ENCODE data around the gene TBX4. TPM values are rescaled to one million over a fixed set of nuclear protein-coding genes. Genes with fewer than 3 reads are reported as not detected.

Gene TBX4
- total RNA-seq, 1 donor from 2014 or later: not detected

- no peaks in the 10 kb centered on the region for H3K9me3 Mint-ChIP-seq (ENCODE audit: low read depth)
- peak overlapping the region; percentile 50 for H3K4me3 Mint-ChIP-seq (ENCODE audit: unreplicated experiment)
- H3K4me1 Mint-ChIP-seq (ENCODE audit: low read depth): peaks cover 20% of the 10 kb centered on the region
- peaks cover 61% of the 10 kb centered on the region for H3K27me3 Mint-ChIP-seq (ENCODE audit: low read depth)
- no peak for DNase-seq (ENCODE audit: low spot score)
- TF ChIP-seq CTCF (IDR thresholded peaks at IDR 0.05): no peak
- peaks cover 11% of the 10 kb centered on the region for H3K36me3 Mint-ChIP-seq (ENCODE audit: low read depth)
- H3K27ac Mint-ChIP-seq (ENCODE audit: unreplicated experiment): no peak overlapping the region
Measured at GRCh38 chr17:61453566-61454380, 1.6 kb downstream of the TBX4 start.

GRCh38 chr17:61454381-61455323 lies 2.4 kb downstream of the TBX4 start:
- Mint-ChIP-seq H3K27ac (ENCODE audit: unreplicated experiment) (no peak overlapping the region), H3K36me3 (ENCODE audit: low read depth) (peaks cover 12% of the 10 kb centered on the region), H3K9me3 (ENCODE audit: low read depth) (no peaks in the 10 kb centered on the region), H3K27me3 (ENCODE audit: low read depth) (peaks cover 70% of the 10 kb centered on the region), H3K4me3 (ENCODE audit: unreplicated experiment) (peak overlapping the region; percentile 50), H3K4me1 (ENCODE audit: low read depth) (peaks cover 20% of the 10 kb centered on the region)
- TF ChIP-seq CTCF (IDR thresholded peaks at IDR 0.05): no peak
- no peak for DNase-seq (ENCODE audit: low spot score)

DNA sequence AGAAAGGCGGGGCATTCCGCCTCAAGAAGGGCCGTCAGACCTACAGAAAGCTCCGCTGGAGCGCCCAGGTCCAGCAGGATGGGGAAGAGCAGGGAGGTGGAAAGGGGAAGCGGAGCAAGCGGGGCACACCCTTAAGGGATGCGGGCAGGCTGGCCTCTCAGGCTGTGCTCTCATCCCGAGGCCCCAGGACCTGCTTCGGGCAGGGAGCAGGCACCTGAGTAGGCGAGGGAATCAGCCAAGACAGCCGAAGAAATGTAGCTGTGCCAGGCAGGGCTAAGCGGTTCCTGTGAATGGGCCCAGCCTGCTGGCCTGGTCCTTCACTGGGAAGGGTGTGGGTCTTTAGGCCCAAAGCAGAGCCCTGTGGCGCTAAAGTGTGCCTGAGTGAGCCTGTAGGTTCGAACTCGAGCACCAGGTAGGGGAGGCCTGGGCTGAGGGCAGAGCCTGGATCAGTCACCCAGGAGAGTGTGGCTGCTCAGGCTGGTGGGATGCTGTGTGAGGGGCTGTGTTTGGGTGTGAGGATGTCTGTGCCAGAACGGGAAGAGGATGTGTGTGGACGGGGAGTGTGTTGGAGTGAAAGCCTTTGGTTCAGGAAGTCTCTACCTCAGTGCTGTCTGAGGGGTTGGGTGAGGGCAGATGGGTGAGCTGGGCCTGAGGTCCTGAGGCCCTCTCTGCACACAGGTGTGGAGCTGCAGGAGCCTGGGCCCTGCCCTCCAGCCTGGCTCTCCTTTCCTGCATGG lies 3.3 kb downstream of the TBX4 start:
- no peak for TF ChIP-seq CTCF (IDR thresholded peaks at IDR 0.05)
- peaks cover 74% of the 10 kb centered on the region for H3K27me3 Mint-ChIP-seq (ENCODE audit: low read depth)
- peaks cover 20% of the 10 kb centered on the region for H3K4me1 Mint-ChIP-seq (ENCODE audit: low read depth)
- no peaks in the 10 kb centered on the region for H3K9me3 Mint-ChIP-seq (ENCODE audit: low read depth)
- no peak overlapping the region for H3K27ac Mint-ChIP-seq (ENCODE audit: unreplicated experiment)
- no peak overlapping the region for H3K4me3 Mint-ChIP-seq (ENCODE audit: unreplicated experiment)
- peak; percentile 82 for DNase-seq (ENCODE audit: low spot score)
- H3K36me3 Mint-ChIP-seq (ENCODE audit: low read depth): peaks cover 14% of the 10 kb centered on the region

- Mint-ChIP-seq H3K27ac (ENCODE audit: unreplicated experiment) (no peak overlapping the region), H3K4me3 (ENCODE audit: unreplicated experiment) (no peak overlapping the region), H3K27me3 (ENCODE audit: low read depth) (peaks cover 75% of the 10 kb centered on the region), H3K9me3 (ENCODE audit: low read depth) (no peaks in the 10 kb centered on the region), H3K36me3 (ENCODE audit: low read depth) (peaks cover 14% of the 10 kb centered on the region), H3K4me1 (ENCODE audit: low read depth) (peaks cover 20% of the 10 kb centered on the region)
- TF ChIP-seq CTCF (IDR thresholded peaks at IDR 0.05): no peak
- peak; percentile 83 for DNase-seq (ENCODE audit: low spot score)
Measured at GRCh38 chr17:61456061-61456681, 3.9 kb downstream of the TBX4 start.

Measured in chondrocyte (in vitro differentiated cells).